ENCODE results near the gene NUDCD3.
"Not testable (repeated sequence)": the region's sequence is repeated elsewhere in the genome, so short reads cannot be mapped to it uniquely, and the experiment has no call there.

The NUDCD3 gene

DNA sequence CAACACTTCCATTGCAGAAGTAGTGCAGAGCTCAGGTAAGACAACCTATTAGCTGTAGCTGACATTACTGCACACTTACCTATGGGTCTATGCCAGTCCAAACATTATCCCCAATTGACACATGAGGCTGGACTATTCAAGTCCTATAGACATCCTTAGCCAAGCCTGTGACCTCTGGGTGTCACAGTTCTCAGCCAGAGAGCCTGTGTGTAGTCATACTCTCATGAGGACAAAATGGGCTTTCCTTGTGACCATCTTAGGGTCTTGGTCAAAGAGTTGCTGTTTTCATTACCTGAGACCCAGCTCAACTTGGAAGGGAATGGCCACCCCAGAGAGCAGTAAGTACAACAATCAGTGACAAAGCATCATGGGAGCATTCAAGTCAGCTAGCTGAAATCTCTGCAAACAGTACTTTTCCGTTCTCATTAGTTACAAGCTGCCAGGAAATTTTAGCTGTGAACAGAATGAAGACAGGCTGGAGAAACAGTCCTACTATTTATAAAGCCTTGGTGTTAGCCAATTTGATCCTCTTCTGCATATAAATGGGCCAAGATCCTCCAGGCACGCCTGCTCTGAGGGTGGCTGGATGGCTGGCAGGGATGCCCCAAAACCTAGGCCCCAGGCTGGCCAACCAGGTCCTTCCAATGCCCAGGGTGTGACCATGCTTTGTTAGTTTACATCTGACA lies 44.3 kb downstream of the NUDCD3 start:
- DNase-seq = no peak

- DNase-seq = no peak
Observed at GRCh38 chr7:44441079-44441478, 49.4 kb downstream of the NUDCD3 start.

- no peak for DNase-seq
Observed at GRCh38 chr7:44440577-44441078, 49.8 kb downstream of the NUDCD3 start.

- DNase-seq = no peak
Observed at GRCh38 chr7:44439926-44440325, 50.5 kb downstream of the NUDCD3 start.

GRCh38 chr7:44438816-44439215 lies 51.6 kb downstream of the NUDCD3 start:
- DNase-seq = no peak

DNA sequence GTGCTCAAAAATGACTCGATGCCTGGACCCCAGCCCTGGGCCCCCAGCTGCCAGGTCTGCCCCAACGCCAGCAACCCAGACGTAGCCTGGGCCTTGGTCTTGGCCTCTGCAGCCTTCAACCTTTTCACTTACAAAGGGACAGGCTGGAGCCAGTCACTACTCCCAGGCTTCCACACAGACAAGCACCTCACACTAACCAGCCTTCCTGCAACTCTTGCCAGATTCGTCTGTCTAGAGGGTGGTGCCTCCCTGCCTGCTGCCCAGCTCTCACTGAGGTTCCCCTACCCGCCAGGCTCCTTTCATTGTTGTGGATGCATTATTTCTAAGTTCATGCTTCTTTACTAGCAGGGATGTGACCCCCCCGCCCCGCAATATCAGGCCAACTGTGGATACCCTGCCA lies 56.3 kb downstream of the NUDCD3 start:
- no peak for DNase-seq

GRCh38 chr7:44433255-44434022 lies 57.0 kb downstream of the NUDCD3 start:
- DNase-seq = no peak

DNA sequence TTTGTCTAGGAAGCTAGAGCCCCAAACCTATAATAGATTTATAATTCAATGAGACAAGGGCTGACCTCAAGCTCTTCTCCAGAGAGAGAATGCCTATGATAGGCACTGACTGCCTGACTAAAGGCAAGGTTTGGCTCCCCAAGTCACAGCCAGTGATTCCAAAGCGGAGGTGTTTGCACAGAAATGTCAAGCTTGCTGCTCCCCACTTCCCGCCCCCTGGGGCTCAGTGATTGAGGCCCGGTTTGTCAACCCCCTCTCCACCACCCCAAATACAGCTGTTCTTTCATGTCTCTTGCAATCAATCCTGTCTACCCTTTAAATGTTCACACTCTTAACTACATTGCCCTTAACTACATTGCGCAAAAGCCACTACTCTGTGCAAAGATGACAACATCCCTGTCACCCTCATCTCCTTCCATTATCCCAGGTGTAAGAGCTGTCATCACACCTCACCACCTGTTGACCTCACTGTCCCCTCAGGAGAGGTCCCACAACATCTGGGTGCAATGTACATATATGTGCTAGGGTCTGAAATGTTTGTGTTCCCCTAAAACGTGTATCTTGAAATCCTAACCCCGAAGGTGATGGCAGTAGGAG lies 58.0 kb downstream of the NUDCD3 start:
- no peak for DNase-seq

GRCh38 chr7:44431091-44431608 lies 59.3 kb downstream of the NUDCD3 start:
- no peak for DNase-seq

DNA sequence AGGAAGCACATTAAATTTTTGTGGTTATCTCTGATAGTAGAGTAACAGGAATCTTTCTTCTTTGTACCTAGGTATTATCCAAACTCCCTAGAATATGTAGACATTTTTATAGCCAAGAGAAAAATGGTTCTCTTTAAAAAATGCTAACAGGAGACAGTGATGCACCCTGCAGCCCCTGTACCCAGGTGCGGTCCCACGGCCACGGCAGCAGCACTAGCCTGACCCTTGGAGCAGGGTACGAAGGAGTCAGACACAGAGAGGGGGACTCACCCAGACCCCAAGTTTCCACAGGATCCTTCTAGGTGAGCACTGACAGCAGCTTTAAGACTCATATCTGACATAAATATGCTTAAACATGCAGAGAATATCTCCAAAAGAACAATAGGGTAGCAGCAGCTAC lies 60.4 kb downstream of the NUDCD3 start:
- DNase-seq = no peak

GRCh38 chr7:44424762-44425161 lies 65.7 kb downstream of the NUDCD3 start:
- DNase-seq = not testable (repeated sequence)

- DNase-seq = no peak
Observed at GRCh38 chr7:44416941-44417340, 73.5 kb downstream of the NUDCD3 start.

DNA sequence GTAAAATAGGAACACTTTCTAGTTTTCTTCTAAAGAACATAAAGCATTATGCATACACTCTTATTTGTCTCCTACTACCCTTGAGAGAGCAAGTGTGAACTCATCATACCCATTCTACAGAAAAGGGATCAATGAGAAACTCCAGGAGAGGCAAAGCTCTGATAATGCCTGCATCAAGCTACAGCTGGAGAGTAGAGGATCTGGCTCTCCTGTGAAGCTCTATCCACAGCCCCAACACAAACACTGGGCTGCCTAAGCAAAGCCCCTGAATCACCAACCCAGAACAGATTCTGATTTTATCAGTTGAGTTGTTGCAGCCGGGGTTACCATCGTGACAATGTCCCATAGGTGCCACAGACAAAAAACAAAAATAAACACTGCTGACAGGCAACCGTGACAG lies 74.9 kb downstream of the NUDCD3 start:
- DNase-seq = no peak

GRCh38 chr7:44415047-44415446 lies 75.4 kb downstream of the NUDCD3 start:
- DNase-seq = no peak

- DNase-seq = no peak
Observed at GRCh38 chr7:44411306-44411705, 79.2 kb downstream of the NUDCD3 start.

DNA sequence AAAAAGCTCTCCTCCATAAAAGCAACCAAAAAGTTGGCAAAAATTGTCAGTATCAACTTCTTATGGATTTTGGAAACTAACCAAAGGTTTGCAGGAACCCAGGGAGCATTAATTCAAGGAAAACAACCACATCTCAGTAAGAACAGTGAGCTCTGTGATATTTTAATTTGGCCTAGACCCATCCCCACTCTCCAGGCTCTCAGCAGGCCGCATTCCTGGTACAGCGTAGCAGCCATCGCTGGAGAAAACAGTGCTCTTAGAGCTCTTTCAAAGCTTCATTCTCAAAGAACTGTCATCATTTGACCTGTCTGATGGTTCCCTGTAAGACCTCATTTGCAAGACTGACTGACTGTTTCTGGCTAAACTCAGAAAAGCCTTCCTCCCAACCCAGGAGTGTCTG lies 81.9 kb downstream of the NUDCD3 start:
- no peak for DNase-seq

DNA sequence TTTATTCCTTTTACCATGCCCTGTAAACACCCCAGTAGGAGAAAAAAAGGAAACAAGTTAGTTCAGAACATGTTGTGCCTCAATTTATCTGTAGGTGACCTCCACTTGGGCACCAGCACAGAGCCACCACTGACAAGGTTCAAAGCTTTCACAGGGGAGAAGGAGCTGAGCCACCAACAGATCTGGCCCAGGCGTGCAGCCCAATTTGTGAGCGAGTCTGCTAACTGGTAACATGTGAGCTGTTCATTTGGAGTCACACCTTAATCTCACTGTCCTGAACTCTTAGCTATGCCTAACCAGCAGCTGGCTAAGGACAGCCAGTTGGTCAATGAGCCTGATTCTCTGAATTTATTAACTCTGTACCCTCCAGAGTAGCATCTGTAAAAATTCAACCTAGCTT lies 86.7 kb downstream of the NUDCD3 start:
- no peak for DNase-seq

DNA sequence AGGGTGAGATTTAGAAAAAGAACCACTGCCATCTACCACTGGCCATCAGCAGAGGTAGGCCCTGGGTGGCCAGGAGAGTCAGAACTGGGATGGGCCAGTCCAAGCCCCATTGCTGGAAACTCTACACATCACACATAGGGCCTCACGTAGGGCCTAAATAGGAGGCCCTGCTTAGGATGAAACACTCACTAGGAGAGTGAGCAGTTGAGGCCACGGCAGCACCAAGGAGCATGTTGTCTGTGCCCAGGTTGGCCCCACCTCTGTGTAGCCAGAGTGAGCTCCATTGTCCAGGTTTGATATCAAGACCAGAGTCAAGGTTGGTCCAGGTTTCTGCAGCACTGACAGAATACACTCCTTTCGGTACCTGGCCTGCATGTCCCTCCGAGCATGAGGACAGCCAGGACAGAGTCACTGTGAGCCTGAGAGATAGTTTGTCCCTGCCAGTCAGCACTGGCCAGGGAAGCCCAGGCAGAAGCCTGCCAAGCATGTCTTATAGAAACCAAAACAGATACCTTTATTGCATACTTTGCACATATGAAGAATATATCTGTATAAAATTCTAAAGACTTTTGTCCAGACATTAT lies 87.2 kb downstream of the NUDCD3 start:
- no peak for DNase-seq

- DNase-seq = no peak
Observed at GRCh38 chr7:44402401-44403060, 87.9 kb downstream of the NUDCD3 start.

- no peak for DNase-seq
Observed at GRCh38 chr7:44401692-44402091, 88.8 kb downstream of the NUDCD3 start.

GRCh38 chr7:44400033-44400511 lies 90.4 kb downstream of the NUDCD3 start:
- no peak for DNase-seq

- DNase-seq = no peak
Observed at GRCh38 chr7:44398953-44399574, 91.4 kb downstream of the NUDCD3 start.

All from NCI-H526 treated with DMSO at 0.1 percent for 48 hours (cell line).